Islet of Langerhans (tissue), 1 donor: ENCODE data around the gene KDM5A.
A peak's percentile ranks its signal among the peaks of the same experiment; 100 is the strongest.
"Not testable (repeated sequence)": the region's sequence is repeated elsewhere in the genome, so short reads cannot be mapped to it uniquely, and the experiment has no call there.

Experiments used
- FAIRE-seq: peaks from one replicate; lab custom pipeline; 2011; peaks lifted over from hg19 to GRCh38; lab: Jason Lieb, UNC

The KDM5A gene

DNA sequence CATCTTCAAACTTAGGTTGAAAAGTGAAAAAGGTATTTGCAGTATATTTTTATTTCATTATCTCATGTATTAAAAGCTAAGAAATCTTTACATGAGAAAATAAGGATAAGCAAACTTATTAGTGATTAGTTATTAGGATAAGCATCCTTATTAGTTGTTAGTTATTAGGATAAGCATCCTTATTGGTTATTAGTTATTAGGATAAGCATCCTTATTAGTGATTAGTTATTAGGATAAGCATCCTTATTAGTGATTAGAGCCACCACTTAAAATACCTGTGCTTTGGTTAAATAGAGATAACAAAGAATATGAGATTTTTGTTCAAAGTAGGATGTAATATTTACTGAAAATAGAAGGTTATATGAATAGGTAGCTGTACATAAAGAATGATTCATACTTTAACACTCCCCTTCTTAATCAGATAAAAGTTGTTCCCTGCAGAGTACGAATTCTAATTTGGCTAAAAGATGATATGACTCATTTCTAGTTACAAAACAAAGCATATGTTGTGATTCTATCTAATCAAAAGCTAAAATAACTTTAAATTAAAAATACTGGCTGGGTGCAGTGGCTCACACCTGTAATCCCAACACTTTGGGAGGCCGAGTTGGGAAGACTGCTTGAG lies 56.4 kb downstream of the KDM5A start:
- FAIRE-seq = peak; percentile 84

GRCh38 chr12:331287-331686 lies 57.8 kb downstream of the KDM5A start:
- FAIRE-seq = no peak

GRCh38 chr12:325906-326305 lies 63.2 kb downstream of the KDM5A start:
- no peak for FAIRE-seq

DNA sequence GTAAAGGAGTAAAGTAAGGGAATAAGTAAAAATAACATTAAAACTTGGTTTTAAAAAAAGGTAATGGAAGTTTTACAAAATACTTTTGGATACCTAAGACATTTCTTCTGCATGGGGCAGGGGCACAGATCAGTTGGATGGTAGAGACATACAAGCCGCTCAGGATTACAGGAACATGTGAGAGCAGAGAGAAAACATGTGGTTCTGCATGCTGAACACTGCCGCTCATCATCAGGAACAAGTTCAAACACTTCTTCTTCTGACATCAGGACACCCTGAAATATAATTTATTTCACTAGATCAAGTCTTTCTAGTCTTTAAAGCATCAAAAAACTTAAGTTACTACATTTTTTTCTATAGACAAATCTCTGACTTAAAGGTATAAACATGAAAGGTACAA lies 65.6 kb downstream of the KDM5A start:
- FAIRE-seq = no peak

DNA sequence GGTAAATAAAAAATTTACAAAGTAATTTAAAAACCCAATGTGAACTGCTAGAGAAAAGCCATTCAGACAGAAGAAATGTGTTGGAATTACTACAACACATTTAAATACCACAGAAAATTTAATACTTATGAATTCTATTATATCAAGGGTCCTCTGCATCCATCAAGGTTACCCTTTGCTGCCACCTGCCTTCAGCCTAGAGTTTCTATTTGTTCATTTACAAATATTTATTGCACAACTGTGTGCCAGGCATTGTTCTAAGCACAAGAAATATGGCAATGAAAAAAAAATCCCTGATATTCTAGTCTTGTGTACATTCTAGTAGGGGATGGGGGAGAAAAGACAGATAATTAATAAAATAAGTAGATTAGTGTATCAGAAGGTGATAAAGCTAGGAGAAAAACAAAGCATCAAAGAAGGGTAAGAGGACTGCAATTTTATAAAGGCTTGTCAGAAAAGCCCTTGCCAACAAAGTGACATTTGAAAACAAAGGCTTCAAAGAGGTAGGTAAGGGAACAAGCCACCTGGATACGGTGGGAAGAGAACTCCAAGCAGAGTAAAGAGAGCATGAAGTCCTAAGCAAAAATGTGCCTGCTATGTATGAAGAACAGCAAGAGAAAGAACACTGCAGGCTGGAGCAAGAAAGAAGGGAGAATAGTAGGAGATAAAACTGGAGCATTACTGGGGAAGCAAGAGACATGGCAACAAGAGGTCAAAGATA lies 67.4 kb downstream of the KDM5A start:
- FAIRE-seq = no peak

DNA sequence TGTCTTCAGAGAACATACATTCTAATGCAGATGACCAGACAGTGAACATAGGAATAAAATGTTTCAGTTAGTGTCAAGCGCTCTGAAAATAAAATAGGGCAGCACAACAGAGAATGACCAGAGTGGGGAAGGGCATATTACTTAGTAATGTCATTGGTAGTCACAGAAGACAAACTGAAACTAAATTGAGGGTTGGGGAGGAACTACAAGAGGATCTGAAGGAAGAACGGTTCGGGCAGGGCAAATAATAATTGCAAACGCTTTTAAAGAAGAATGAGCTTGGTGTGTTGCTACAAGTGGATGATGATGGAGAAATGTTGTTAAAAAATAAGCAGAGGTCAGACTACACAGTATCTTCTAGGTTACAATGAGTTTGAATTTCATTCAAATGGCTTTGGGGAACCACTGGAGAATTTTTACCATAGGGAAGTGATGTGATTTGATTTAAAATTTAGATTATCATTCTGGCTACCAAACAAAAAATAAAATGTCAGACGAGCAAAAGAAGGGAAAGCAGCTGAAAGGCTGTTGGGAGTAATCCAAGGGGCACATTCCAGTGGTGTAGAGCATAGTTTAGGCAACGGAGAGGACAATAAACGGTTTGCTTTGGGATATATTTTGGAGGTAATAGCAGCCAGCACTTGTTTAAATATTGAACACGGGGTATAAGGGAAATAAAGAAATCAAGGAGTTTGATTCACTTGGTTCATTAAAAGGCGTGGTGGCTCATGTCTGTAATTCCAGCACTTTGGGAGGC lies 70.2 kb downstream of the KDM5A start:
- FAIRE-seq = no peak

DNA sequence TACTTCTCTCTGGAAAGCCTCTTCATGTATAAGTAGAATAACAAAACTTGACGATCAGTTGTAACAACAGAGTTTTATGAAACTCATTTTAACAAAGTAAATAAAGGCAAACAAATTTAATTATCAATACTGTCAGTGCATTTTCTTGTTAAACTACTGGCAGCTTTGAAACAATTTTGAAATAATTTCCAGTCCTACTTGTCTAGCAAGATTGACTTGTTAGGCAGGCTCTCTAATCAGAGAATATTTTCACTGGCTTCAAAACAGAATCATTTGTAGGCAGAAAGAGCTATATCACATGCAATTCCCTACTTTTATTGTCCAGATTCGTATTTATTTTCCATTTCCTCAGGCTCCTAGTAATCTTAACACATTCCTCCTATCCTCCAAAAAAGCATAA lies 80.6 kb downstream of the KDM5A start:
- no peak for FAIRE-seq

- FAIRE-seq = no peak
Measured at GRCh38 chr12:307406-307805, 81.7 kb downstream of the KDM5A start.

GRCh38 chr12:304805-305204 lies 84.3 kb downstream of the KDM5A start:
- FAIRE-seq = no peak

DNA sequence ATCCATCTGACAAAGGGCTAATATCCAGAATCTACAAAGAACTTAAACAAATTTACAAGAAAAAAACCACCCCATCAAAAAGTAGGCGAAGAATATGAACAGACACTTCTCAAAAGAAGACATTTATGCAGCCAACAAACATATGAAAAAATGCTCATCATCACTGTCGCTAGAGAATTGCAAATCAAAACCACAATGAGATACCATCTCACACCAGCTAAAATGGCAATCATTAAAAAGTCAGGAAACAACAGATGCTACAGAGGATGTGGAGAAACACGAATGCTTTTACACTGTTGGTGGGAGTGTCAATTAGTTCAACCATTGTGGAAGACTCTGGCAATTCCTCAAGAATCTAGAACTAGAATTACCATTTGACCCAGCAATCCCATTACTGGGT lies 86.4 kb downstream of the KDM5A start:
- FAIRE-seq = not testable (repeated sequence)

DNA sequence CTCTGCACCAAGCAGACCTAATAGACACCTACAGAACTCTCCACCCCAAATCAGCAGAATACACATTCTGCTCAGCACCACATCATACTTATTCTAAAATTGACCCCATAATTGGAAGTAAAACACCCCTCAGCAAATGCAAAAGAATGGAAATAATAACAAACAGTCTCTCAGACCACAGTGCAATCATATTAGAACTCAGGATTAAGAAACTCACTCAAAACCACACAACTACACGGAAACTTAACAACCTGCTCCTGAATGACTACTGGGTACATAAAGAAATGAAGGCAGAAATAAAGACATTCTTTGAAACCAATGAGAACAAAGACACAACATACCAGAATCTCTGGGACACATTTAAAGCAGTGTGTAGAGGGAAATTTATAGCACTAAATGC lies 89.0 kb downstream of the KDM5A start:
- not testable (repeated sequence) for FAIRE-seq

GRCh38 chr12:299511-299910 lies 89.6 kb downstream of the KDM5A start:
- not testable (repeated sequence) for FAIRE-seq

- FAIRE-seq = not testable (repeated sequence)
Measured at GRCh38 chr12:298059-298458, 91.1 kb downstream of the KDM5A start.

GRCh38 chr12:295132-295531 lies 94.0 kb downstream of the KDM5A start:
- no peak for FAIRE-seq

DNA sequence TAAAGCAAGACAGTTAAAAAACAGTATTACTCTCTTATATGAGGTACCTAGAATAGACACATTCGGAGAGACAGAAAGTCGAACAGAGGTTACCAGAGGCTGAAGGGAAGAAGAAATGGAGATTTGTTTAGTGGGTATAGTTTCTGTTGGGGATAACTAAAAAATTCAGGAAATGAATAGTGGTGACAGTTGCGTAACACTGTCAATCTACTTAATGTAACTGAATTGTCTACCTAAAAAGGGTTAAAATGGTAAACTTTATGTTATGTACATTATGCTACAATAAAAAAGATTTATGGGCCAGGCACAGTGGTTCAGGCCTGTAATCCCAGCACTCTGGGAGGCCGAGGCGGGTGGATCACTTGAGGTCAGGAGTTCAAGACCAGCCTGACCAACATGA lies 95.9 kb downstream of the KDM5A start:
- FAIRE-seq = no peak

DNA sequence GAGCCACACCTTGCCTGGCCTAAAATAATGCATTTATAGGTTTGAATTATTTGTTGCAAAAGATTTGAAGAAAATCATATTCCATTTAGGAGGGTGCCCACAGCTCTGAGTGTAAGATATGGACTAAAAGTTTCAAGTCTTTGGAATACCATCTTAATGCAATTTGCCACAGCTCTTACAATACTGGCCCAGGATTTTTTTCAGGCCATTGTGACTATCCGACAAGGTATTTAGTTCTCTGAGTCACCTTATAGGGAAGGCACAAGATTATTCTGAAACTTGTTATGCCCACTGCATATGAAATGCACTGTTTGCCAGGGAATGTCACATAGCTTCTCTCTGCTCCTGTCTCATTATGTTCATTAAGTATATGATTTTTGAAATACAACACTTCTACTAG lies 96.9 kb downstream of the KDM5A start:
- no peak for FAIRE-seq

DNA sequence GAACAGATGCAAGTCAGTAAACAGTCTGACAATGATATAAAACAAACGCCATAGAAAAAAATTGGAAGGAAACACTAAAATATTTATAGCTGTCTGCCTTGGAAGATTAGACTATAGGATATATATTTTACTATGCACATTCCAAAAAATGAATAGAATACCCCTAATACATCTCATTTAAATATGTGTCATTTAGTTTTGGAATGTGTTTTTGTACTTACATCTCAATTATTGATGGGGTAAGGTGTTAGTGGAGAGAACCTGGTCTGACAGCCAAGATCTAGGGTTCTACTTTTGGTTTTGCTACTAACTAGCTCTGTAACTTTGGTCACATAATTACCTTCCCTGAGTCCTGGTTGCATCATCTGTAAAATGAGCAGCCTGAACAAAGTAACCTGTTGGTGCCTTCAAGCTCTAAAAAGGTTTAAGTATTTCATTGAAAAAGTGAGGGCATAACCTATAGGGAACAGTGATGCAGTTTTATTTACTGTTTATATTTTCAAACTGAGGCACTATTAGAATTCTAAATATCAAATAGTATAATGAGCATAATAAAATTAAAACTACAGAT lies 97.9 kb downstream of the KDM5A start:
- FAIRE-seq = no peak

DNA sequence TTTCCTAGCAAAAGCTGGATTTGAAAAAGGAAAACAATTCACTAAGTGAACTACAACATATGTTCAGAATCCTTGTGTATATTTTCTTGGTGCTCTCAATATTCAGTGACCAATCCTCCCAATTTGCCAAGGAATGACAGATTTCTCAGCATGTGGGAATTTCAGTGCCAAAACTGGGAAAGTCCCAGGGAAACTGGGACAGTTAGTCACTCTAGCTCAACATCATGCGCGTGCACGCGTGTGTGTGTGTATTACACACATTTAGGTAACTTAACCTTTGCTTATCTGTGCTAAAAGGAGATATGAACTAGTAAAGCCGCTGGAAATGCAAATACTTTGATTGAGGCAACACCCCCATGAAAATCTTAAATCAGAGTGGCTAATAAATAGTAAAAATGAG lies 100.4 kb downstream of the KDM5A start:
- no peak for FAIRE-seq

- FAIRE-seq = no peak
Measured at GRCh38 chr12:286531-287300, 102.4 kb downstream of the KDM5A start.

- FAIRE-seq = no peak
Measured at GRCh38 chr12:278046-278445, 111.1 kb downstream of the KDM5A start.

GRCh38 chr12:275812-276211 lies 113.3 kb downstream of the KDM5A start:
- FAIRE-seq = no peak

GRCh38 chr12:273382-273781 lies 115.7 kb downstream of the KDM5A start:
- no peak for FAIRE-seq
